ENCODE results near the gene ZNF500.
"Not testable (repeated sequence)": the region's sequence is repeated elsewhere in the genome, so short reads cannot be mapped to it uniquely, and the experiment has no call there.

The ZNF500 gene

DNA sequence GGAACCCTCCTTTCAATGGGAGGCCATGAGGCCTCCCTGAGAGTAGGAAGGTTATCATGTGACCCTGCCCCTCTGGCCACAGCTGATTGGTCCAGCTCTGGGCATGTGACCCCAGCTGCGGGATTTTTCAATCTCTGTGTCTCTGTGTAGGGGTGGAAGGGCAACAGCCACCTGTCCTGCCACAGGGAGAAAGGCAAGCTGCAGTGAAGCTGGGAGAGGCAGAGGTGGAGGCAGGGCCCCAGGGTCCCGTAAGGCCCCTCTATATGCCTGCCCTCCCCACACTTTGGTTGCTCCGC lies 21.7 kb downstream of the ZNF500 start:
- DNase-seq (ENCODE audit: low read depth, low spot score): no peak

GRCh38 chr16:4744555-4745273 lies 22.2 kb downstream of the ZNF500 start:
- DNase-seq (ENCODE audit: low read depth, low spot score): no peak

- no peak for DNase-seq (ENCODE audit: low read depth, low spot score)
Observed at GRCh38 chr16:4743226-4743878, 23.6 kb downstream of the ZNF500 start.

GRCh38 chr16:4738370-4738769 lies 28.6 kb downstream of the ZNF500 start:
- DNase-seq (ENCODE audit: low read depth, low spot score): not testable (repeated sequence)

DNA sequence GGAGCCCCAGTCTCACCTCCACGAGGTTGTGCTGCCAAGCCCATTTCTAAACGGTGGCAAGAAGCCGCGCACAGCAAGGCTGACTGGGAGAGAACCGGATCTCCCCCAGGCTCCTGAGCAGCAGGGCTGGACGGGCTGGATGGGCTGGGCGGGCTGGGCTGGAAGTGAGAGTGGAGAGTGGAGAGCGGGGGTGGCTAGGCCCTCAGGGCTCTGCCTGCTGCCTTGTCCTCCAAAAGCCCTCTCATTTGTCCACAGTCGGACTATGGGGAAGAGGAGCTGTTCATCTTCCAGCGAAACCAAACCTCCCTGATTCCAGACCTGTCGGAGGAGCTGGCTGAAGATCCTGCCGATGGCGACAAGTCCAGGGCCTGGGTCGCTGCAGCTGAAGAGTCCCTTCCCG lies 29.4 kb downstream of the ZNF500 start:
- DNase-seq (ENCODE audit: low read depth, low spot score): no peak

DNA sequence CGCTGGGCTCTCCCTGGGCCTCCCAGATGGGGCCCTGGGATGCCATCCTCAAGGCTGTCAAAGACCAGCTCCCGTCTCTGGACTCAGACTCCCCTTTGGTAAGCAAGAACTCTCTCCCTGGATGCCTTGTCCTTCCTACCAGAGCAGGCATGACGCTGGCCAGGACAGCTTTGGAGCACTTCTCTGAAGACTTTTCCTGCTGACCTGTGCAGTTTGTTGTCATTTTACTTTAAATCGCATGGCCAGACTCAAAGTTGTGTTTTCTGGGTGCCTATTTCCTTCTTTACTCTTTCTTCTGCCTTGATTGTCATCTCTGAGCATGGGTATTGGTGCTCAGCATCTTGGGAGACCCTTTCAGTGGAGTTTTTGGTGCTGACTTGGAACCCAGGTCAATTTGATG lies 30.4 kb downstream of the ZNF500 start:
- DNase-seq (ENCODE audit: low read depth, low spot score): no peak

DNA sequence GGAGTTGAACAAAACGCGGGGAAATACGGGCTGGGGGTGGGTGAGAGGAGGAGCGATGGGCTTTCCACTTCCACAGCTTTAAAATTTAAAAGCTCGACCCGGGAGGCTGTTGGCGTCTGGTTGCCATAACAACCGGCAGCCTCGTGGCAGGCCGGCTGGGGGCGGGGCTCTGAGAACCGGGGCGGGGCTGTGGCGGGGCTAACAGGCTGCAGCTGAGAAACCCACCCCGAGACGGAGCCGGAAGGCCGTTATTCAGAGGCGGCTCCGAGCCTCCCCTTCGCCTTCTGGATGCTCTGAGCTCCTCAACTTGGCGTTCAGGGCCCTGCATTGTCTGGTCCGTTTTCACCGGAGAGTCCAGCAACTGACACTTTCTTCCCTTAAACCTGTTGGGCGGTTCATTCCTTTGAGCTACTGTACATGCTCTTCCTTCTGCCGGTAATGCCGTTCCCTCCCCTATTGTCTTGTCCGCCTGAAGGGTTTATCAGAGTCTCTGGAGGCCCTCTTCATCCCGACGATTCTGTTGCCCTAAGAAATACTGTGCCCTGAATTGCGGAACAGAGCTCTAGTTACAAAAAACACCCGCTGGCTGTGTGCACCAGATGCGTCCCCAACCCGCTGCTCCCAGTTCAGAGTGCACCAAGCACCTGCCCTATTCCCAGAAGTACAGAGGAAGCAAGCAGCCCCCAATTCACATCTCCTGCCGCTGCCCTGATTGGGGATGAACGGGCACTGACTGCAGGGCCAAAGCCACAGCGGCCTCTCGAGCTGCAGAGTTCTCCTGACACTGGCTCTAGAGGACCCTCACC lies 32.0 kb downstream of the ZNF500 start:
- DNase-seq (ENCODE audit: low read depth, low spot score): peak; percentile 95

DNA sequence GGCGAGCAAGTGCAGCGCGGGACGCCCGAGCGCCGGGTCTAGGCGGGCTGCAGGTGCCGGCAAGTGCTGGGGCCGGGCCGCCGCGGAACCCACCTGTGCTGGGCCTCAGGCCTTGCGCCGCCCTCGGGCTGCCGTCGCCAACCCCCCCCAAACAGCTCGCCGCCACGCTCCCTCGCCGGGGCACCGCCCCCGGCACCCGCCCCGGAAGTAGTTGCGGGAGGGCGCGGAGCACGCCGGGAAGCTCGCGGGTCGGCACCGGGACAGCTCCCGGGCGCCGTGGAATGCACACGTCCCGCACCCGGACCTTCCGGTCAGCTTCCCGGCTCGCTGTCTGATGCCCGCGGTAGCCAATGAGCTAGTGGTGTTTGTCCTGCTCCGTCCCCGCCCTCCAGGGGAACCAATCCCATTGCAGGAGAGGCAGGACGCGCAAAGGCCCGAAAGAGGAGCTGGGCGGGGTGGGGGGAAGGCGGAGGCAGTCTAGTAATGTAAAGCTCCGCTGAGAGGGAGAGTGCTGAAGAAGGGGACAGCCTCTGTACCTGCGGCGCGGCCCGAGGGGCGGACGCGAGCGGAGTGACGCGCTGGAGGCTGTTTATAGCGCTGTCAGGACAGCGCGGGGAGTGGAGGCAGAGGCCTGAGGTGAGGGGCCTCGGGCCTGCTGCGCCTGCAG lies 32.8 kb downstream of the ZNF500 start, which contains the start of the genes ANKS3 and DNAAF8:
Gene ANKS3, minus strand, starts transcription at position 209 of the 667 bp plus-strand sequence. CDS start 4,122 bp downstream, outside the sequence.
Gene DNAAF8, plus strand, starts transcription at position 475 of the 667 bp plus-strand sequence. CDS start 1,978 bp downstream, outside the sequence.
- peak; percentile 62 for DNase-seq (ENCODE audit: low read depth, low spot score)

DNA sequence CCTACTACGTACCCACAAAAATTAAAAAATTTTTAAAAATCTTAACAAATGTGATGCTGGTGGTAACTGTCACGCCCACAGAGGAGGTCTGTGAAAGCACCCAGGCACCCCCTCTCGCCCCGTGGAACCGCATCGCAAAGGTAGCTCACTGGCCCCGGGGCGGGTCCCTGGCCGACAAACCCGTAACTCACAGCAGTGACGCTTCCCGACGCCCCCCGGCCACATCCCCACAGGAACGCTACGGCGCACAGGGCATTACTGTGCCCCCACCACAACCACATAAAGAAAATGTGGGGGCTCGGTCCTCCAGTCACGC lies 33.3 kb downstream of the ZNF500 start:
- DNase-seq (ENCODE audit: low read depth, low spot score): no peak

DNA sequence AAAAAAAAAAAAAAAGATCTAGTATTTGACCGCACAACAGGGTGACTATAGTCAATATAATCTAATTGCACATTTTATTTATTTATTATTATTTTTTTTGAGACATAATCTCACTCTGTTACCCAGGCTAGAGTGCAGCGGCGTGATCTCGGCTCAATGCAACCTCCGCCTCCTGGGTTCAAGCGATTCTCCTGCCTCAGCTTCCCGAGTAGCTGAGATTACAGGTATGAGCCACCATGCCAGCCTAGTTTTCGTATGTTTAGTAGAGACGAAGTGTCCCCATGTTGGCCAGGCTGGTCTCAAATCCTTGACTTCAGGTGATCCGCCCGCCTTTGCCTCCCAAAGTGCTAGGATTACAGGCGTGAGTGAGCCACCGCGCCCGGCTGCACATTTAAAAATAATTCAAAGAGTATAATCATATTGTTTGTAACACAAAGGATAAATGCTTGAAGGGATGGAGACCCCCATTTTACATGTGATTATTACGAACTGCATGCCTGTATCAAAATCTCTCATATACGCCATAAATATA lies 33.7 kb downstream of the ZNF500 start:
- no peak for DNase-seq (ENCODE audit: low read depth, low spot score)

- no peak for DNase-seq (ENCODE audit: low read depth, low spot score)
Observed at GRCh38 chr16:4729876-4730275, 37.1 kb downstream of the ZNF500 start.

DNA sequence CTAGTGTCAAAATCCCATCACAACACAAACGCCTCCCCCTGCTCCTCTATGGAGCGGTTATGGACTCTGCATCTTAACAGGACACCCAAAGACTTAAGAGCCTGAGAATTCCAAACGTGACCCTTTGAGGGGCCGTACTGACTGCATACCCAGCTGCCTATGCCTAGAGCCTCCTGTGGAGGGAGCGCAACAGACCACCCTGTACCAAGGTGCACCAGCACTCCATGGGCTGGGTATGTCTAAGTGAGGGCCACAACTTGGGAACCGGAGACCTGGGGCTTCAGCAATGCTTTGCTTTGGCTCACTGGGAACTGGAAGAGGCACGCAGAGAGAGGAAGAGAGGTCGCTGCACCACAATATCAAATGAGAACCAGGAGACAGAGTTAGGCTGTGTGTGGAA lies 38.3 kb downstream of the ZNF500 start:
- no peak for DNase-seq (ENCODE audit: low read depth, low spot score)

DNA sequence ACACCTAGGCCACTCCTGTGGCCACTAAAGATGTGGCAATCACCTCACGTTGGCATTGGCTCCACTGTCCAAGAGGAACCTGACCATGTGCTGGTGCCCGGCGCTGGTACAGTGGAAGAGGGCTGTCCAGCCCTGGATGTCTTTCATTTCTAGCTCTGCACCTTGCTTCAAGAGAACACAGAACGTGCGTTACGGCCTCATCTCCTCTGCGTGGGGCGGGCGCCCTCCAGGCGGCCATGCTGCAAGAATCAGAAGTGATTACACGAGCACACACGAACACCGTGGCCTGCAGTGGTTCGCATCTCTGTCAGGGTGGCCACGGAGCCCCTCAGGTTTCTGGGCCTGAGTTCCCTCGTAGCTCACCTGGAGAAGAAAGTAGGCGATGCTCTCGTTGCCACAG lies 40.3 kb downstream of the ZNF500 start:
- DNase-seq (ENCODE audit: low read depth, low spot score): no peak

GRCh38 chr16:4724661-4725270 lies 42.2 kb downstream of the ZNF500 start:
- no peak for DNase-seq (ENCODE audit: low read depth, low spot score)

DNA sequence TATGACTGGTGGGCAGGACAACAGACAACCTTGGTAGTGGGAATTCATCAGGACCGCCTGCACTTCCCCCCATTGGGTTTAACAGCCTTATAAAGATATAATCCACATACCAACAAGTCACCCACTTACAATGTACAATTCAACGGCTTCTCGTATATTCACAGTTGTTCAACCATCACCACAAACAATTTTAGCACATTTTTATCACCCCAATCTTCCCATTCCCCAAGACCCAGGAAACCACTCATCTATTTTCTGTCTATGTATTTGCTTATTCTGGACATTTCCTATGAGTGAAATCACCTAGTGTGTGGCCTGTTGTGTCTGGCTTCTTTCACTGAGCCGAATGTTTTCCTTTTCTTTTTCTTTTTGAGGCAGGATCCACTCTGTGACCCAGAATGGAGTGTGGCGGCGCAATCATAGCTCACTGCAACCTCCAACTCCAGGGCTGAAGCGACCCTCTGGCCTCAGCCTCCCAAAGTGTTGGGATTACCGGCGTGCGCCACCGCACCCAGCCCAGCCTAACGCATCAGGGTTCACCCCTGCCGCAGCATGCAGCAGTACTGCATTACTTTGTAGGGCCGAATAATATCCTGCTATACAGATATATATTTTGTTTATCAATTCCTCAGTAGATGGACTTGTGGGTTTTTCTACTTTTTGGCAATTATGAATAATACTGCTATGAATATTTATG lies 43.7 kb downstream of the ZNF500 start:
- DNase-seq (ENCODE audit: low read depth, low spot score): no peak

- no peak for DNase-seq (ENCODE audit: low read depth, low spot score)
Observed at GRCh38 chr16:4718466-4718865, 48.5 kb downstream of the ZNF500 start.

DNA sequence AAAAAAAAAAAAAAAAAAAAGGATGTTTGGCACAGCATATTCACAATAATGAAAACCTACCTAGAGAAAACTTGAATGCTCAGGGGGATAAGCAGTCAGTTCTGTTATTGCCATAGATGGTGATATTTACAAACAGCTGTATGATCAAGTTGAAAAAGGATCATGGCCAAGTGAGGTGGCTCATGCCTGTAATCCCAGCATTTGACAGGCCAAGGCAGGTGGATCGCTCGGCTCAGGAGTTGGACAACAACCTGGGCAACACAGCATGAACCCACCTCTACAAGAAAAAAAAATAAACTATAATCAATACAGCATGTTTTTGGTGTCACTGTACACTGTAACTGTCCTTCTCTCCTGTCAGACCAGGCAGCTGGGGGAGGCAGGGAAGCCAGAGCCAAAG lies 52.0 kb downstream of the ZNF500 start:
- DNase-seq (ENCODE audit: low read depth, low spot score): no peak

DNA sequence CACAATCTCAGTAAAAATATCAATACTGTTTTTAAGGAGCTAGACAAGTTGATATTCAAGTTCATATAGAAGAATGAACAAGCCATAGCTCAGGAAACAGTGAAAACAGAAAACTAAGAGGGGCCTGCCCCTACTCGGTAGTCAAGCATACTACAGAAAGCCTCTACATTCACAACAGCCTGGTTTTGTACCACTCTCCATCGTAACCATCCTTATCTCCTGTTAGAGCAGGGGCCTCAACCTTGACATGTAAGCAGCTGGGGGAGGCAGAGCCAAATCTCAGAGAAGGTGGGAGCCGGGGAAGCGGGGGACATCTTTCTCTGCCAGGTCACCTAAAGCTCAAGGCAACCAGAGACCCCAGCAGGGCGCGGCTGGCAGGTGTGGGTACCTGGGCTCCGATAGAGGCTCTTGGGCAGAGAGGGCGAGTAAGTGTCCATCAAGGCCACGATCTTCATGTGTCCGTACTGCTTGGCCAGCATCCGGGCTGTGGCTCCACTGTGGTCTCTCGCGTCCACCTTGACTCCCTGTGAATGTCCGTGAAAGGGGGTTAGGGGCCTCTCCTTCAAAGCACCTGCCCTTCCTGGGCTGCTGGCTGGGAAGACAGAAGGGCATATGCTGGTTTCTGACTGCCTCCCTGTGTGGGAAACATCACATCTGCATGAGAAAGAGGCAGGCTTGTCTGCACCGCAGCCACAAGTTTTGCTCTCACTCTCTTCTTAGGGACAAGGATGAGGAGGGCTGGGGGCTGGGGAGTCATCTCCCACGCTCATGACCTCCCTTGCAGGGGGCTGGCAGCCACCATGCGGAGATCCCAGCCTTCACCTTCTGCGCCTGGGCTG lies 53.1 kb downstream of the ZNF500 start:
- DNase-seq (ENCODE audit: low read depth, low spot score): no peak

GRCh38 chr16:4709481-4709880 lies 57.5 kb downstream of the ZNF500 start:
- no peak for DNase-seq (ENCODE audit: low read depth, low spot score)

- DNase-seq (ENCODE audit: low read depth, low spot score): no peak
Observed at GRCh38 chr16:4706871-4707270, 60.1 kb downstream of the ZNF500 start.
